ENCODE results near the gene XAB2.

- TF ChIP-seq POLR2A (IDR thresholded peaks at IDR 0.05) (no peak), CTCF (IDR thresholded peaks at IDR 0.05) (no peak), POLR2AphosphoS5 (IDR thresholded peaks at IDR 0.05) (no peak), EP300 (IDR thresholded peaks at IDR 0.05; ENCODE audit: low read depth) (no peak)
Observed at GRCh38 chr19:7578127-7578526, 51.2 kb downstream of the XAB2 start.

Measured in transverse colon (tissue), 4 donors.